WTC11 (cell line): Measurements from ENCODE around the gene MED22. TPM values are rescaled to one million over a fixed set of nuclear protein-coding genes. Genes with fewer than 3 reads are reported as not detected.

ENCODE experiments used
- ATAC-seq: fragments of 200-7000 bp; cut with Tn5 transposase; 2 replicates; pipeline ENCODE4 v1.10.0; 2021; ENCODE audit warnings: mild to moderate bottlenecking, moderate library complexity
- CTCF ChIA-PET: fragments of 300-600 bp; sonication (Branson Sonifier 250); formaldehyde crosslinking; loops from one replicate; lab custom pipeline; 2021; ENCODE audit warnings: antibody characterized with exemption; lab: Charles Lee
- POLR2A ChIA-PET: fragments of 350-600 bp; sonication (Branson Sonifier 250); formaldehyde crosslinking; loops from one replicate; lab custom pipeline; 2021; ENCODE audit warnings: antibody characterized with exemption; lab: Charles Lee
- DNase-seq: peaks from one replicate; pipeline ENCODE4 v3.0.0; 2021; ENCODE audit warnings: low spot score
- H3K27ac Mint-ChIP-seq: 2 replicates; pipeline ENCODE4 v1.8.0; 2021; ENCODE audit warnings: mixed read lengths
- H3K27me3 Mint-ChIP-seq: 2 replicates; pipeline ENCODE4 v1.8.0; 2021; ENCODE audit warnings: low read depth, mild to moderate bottlenecking, moderate library complexity, mixed read lengths
- H3K36me3 Mint-ChIP-seq: 2 replicates; pipeline ENCODE4 v1.8.0; 2021; ENCODE audit warnings: mixed read lengths
- H3K4me1 Mint-ChIP-seq: 2 replicates; pipeline ENCODE4 v1.8.0; 2022; ENCODE audit warnings: mixed read lengths
- H3K4me3 Mint-ChIP-seq: 2 replicates; pipeline ENCODE4 v1.8.0; 2021; ENCODE audit warnings: mild to moderate bottlenecking, moderate library complexity, mixed read lengths
- H3K9me3 Mint-ChIP-seq: 2 replicates; pipeline ENCODE4 v1.8.0; 2021; ENCODE audit warnings: mixed read lengths
- CDX4 ChIP-seq: fragments of 250-450 bp; sonication (Bioruptor Pico); IDR thresholded peaks from 2 replicates; pipeline ENCODE4 v1.9.0; 2021; ENCODE audit warnings: moderate library complexity, mild to moderate bottlenecking, inconsistent platforms, borderline replicate concordance
- CREB1 ChIP-seq: sonication (generic); formaldehyde crosslinking; IDR thresholded peaks from 2 replicates; pipeline ENCODE4 v1.8.0; 2023; ENCODE audit warnings: mild to moderate bottlenecking, missing genetic modification reagents
- ELF4 ChIP-seq: sonication (generic); formaldehyde crosslinking; IDR thresholded peaks from 2 replicates; pipeline ENCODE4 v1.8.1; 2022; ENCODE audit warnings: low read depth, mild to moderate bottlenecking, moderate library complexity, missing genetic modification reagents
- GABPB1 ChIP-seq: sonication (generic); formaldehyde crosslinking; IDR thresholded peaks from 2 replicates; pipeline ENCODE4 v1.8.1; 2023; ENCODE audit warnings: mild to moderate bottlenecking, missing genetic modification reagents
- MAX ChIP-seq: sonication (generic); formaldehyde crosslinking; IDR thresholded peaks from 2 replicates; pipeline ENCODE4 v1.8.0; 2022; ENCODE audit warnings: mild to moderate bottlenecking, missing genetic modification reagents
- NR3C1 ChIP-seq: sonication (generic); formaldehyde crosslinking; conservative IDR thresholded peaks from 2 replicates; pipeline ENCODE4 v1.8.1; 2023; ENCODE audit warnings: low read depth, mild to moderate bottlenecking, missing genetic modification reagents
- RELA ChIP-seq: sonication (generic); formaldehyde crosslinking; IDR thresholded peaks from 2 replicates; pipeline ENCODE4 v1.8.1; 2022; ENCODE audit warnings: missing genetic modification reagents, mild to moderate bottlenecking, borderline replicate concordance
- RORB ChIP-seq: fragments of 250-450 bp; sonication (Bioruptor Pico); IDR thresholded peaks from 2 replicates; pipeline ENCODE4 v1.9.0; 2021; ENCODE audit warnings: mild to moderate bottlenecking
- SMAD3 ChIP-seq: sonication (generic); formaldehyde crosslinking; IDR thresholded peaks from 2 replicates; pipeline ENCODE4 v1.8.0; 2022; ENCODE audit warnings: missing genetic modification reagents, mild to moderate bottlenecking, borderline replicate concordance
- SP1 ChIP-seq: sonication (generic); formaldehyde crosslinking; conservative IDR thresholded peaks from 2 replicates; pipeline ENCODE4 v1.8.1; 2022; ENCODE audit warnings: missing genetic modification reagents
- TP53 ChIP-seq: sonication (generic); formaldehyde crosslinking; IDR thresholded peaks from 2 replicates; pipeline ENCODE4 v1.8.1; 2023; ENCODE audit warnings: mild to moderate bottlenecking, missing genetic modification reagents
- ZBTB21 ChIP-seq: sonication (generic); formaldehyde crosslinking; IDR thresholded peaks from 2 replicates; pipeline ENCODE4 v1.8.1; 2023; ENCODE audit warnings: mild to moderate bottlenecking, missing genetic modification reagents, borderline replicate concordance
- ZNF121 ChIP-seq: sonication (generic); formaldehyde crosslinking; IDR thresholded peaks from 2 replicates; pipeline ENCODE4 v1.8.0; 2023; ENCODE audit warnings: missing genetic modification reagents
- ZNF232 ChIP-seq: sonication (generic); formaldehyde crosslinking; IDR thresholded peaks from 2 replicates; pipeline ENCODE4 v1.8.0; 2022; ENCODE audit warnings: mild to moderate bottlenecking, missing genetic modification reagents
- ZNF317 ChIP-seq: sonication (generic); formaldehyde crosslinking; IDR thresholded peaks from 2 replicates; pipeline ENCODE4 v1.8.1; 2023; ENCODE audit warnings: low read depth, mild to moderate bottlenecking, moderate library complexity, missing genetic modification reagents, borderline replicate concordance
- total RNA-seq: library from RNA; stranded (reverse); gene quantifications from 3 replicates; pipeline ENCODE4 v1.2.3, GENCODE V29; 2021
- TF ChIP-seq, protein P1 (sequence below): sonication (generic); formaldehyde crosslinking; IDR thresholded peaks from 2 replicates; pipeline ENCODE4 v1.8.1; 2023; ENCODE audit warnings: mild to moderate bottlenecking, missing genetic modification reagents, borderline replicate concordance

Gene MED22
- total RNA-seq, 1 experiment from 2014 or later = 59.5 TPM

DNA sequence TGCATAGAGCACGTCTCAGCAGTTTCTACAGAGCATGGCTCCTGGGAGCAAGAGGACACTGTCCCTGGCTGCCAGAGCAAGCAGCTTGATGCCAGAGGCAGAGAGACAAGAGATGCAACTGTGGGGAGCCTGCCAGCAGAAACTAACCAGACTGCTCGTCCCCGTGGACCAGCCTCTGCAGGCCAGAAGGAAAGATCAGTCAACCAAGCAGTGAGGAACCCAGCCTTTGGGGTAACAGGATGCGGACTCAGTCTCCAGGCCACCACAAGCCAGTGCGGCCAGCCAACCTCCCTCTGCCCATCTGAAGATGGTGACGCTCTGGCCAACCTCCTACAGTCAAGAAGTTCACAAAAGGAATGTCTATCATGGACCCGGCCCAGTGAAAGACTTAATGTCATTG, 24.2 kb upstream of the MED22 start:
- Mint-ChIP-seq H3K4me1 (peaks cover 13% of the 10 kb centered on the region), H3K9me3 (no peaks in the 10 kb centered on the region), H3K27me3 (peaks cover 6% of the 10 kb centered on the region), H3K27ac (peak overlapping the region; percentile 54; the same call in 1 of the 2 replicates), H3K36me3 (peaks cover 36% of the 10 kb centered on the region), H3K4me3 (no peak overlapping the region)
- CTCF ChIA-PET = interaction anchor here (1.1 to 1.6 kb wide), 2 partner anchors 30 to 344 kb away, joined by 3 to 5 read pairs; no protein-coding TSS in a partner anchor
- POLR2A ChIA-PET = no interaction called here
- TF ChIP-seq ZNF121 = no peak
- no peak for TF ChIP-seq GABPB1 (CRISPR knock-in tag)
- no peak for TF ChIP-seq SP1 (CRISPR knock-in tag)
- no peak for TF ChIP-seq RORB (CRISPR knock-in tag)
- peak; percentile 39; the same call in 1 of the 2 replicates for TF ChIP-seq ZNF232 (CRISPR knock-in tag)
- TF ChIP-seq TP53 (CRISPR knock-in tag) = no peak
- DNase-seq = no peak
- ATAC-seq = no peak

DNA sequence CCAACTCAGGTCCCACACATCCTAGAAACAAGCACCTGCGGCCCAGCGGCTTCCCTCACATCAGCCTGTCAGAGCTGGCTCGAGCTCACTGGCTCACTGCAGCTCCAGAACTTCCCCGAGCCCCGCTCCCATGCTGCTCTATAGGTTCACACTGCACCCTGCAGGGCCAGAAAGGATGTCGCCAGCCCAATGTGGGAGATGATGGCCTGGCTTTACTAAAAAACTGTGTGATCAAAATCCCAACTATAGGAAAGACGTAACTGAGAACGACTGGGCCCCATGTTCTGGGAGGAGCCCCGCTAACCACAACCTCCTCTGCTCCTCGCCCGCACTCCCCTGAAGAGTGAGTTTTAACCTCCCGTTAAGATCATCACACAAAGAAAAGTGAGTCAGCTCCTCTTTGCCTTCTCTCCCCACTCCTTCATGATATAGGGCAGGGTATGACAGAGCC, 23.4 kb upstream of the MED22 start:
- Mint-ChIP-seq H3K27ac (peak overlapping the region; percentile 68), H3K27me3 (no peaks in the 10 kb centered on the region), H3K4me1 (peaks cover 13% of the 10 kb centered on the region), H3K4me3 (no peak overlapping the region), H3K36me3 (peaks cover 37% of the 10 kb centered on the region), H3K9me3 (no peaks in the 10 kb centered on the region)
- TF ChIP-seq GABPB1 (CRISPR knock-in tag) = no peak
- no peak for TF ChIP-seq RELA (CRISPR knock-in tag)
- TF ChIP-seq, protein P1, sequence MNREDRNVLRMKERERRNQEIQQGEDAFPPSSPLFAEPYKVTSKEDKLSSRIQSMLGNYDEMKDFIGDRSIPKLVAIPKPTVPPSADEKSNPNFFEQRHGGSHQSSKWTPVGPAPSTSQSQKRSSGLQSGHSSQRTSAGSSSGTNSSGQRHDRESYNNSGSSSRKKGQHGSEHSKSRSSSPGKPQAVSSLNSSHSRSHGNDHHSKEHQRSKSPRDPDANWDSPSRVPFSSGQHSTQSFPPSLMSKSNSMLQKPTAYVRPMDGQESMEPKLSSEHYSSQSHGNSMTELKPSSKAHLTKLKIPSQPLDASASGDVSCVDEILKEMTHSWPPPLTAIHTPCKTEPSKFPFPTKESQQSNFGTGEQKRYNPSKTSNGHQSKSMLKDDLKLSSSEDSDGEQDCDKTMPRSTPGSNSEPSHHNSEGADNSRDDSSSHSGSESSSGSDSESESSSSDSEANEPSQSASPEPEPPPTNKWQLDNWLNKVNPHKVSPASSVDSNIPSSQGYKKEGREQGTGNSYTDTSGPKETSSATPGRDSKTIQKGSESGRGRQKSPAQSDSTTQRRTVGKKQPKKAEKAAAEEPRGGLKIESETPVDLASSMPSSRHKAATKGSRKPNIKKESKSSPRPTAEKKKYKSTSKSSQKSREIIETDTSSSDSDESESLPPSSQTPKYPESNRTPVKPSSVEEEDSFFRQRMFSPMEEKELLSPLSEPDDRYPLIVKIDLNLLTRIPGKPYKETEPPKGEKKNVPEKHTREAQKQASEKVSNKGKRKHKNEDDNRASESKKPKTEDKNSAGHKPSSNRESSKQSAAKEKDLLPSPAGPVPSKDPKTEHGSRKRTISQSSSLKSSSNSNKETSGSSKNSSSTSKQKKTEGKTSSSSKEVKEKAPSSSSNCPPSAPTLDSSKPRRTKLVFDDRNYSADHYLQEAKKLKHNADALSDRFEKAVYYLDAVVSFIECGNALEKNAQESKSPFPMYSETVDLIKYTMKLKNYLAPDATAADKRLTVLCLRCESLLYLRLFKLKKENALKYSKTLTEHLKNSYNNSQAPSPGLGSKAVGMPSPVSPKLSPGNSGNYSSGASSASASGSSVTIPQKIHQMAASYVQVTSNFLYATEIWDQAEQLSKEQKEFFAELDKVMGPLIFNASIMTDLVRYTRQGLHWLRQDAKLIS (CRISPR knock-in tag) = no peak
- no peak for TF ChIP-seq SMAD3 (CRISPR knock-in tag)
- CTCF ChIA-PET = interaction anchor here (0.8 to 1.6 kb wide), 3 partner anchors 25 to 344 kb away, joined by 3 to 5 read pairs (median 3); no protein-coding TSS in a partner anchor
- POLR2A ChIA-PET = no interaction called here
- no peak for DNase-seq
- no peak for ATAC-seq

DNA sequence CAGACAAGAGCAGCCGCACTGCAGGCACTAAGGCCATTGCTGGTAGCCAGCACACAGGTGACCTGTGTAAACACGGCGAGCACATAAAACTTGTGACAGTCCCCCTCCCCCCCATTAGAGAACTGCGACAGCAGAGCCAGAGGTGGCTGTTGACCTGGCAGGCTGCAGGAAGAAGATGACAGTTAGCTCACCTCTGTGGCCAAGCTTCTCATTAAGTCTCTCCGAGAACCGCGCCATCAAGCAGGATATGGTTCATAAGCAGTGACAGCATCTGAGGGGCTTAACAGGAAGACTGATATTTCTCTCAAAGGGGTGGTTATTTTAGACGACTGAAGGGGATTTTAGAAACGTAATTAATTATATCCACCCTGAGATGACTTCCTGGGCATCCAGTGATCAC, 22.8 kb upstream of the MED22 start:
- DNase-seq = no peak
- Mint-ChIP-seq H3K36me3 (peaks cover 43% of the 10 kb centered on the region), H3K27me3 (no peaks in the 10 kb centered on the region), H3K27ac (no peak overlapping the region), H3K4me3 (no peak overlapping the region), H3K9me3 (no peaks in the 10 kb centered on the region), H3K4me1 (peaks cover 13% of the 10 kb centered on the region)
- ChIA-PET CTCF (interaction anchor here (0.8 kb wide), 1 partner anchor 24 kb away, joined by 3 read pairs; no protein-coding TSS in a partner anchor), POLR2A (no interaction called here)
- no peak for ATAC-seq
- TF ChIP-seq ZBTB21 (CRISPR knock-in tag) (no peak), CDX4 (CRISPR knock-in tag) (no peak), GABPB1 (CRISPR knock-in tag) (no peak), ZNF232 (CRISPR knock-in tag) (no peak), CREB1 (CRISPR knock-in tag) (no peak)

DNA sequence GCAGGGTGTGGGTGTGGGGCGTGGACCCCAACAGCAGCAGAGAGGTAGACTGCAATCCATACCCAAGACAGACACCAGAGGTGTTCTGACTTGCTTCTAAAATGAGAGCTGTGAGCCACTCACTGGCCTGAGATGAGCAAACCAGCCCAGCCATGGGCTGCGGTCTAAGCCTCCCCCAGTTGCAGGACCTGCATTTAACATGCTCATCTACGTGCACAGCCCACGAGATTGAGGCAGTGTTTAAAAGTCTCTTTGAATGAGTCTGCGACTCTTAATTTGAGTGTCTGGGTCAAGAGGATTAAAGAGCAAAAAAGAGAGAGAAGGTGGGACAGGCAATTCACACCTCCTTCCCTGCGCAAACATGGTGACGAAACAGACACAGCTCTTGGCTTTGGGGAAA, 22.0 kb upstream of the MED22 start:
- ATAC-seq = no peak
- TF ChIP-seq RELA (CRISPR knock-in tag) (no peak), MAX (CRISPR knock-in tag) (no peak), ELF4 (no peak), NR3C1 (CRISPR knock-in tag) (no peak), ZNF317 (CRISPR knock-in tag) (no peak)
- H3K4me3 Mint-ChIP-seq = no peak overlapping the region
- no peaks in the 10 kb centered on the region for H3K9me3 Mint-ChIP-seq
- peaks cover 10% of the 10 kb centered on the region for H3K4me1 Mint-ChIP-seq
- H3K36me3 Mint-ChIP-seq = peaks cover 48% of the 10 kb centered on the region
- no peak for DNase-seq
- no peaks in the 10 kb centered on the region for H3K27me3 Mint-ChIP-seq
- POLR2A ChIA-PET = no interaction called here
- CTCF ChIA-PET = interaction anchor here (0.8 kb wide), 1 partner anchor 28 kb away, joined by 4 read pairs; no protein-coding TSS in a partner anchor
- 0 out of 2 replicates have a peak overlapping the region, but pooled peaks have one; percentile 3 for H3K27ac Mint-ChIP-seq
